GM12891 (cell line): Measurements from ENCODE around the gene PIK3CD.
"Not testable (repeated sequence)": the region's sequence is repeated elsewhere in the genome, so short reads cannot be mapped to it uniquely, and the experiment has no call there.

Source experiments
- POLR2A ChIP-seq: IDR thresholded peaks from 2 replicates; pipeline ENCODE4 v1.6.1; 2011; ENCODE audit warnings: low read depth, low read length, control low read depth
- POLR2AphosphoS5 ChIP-seq: IDR thresholded peaks from 2 replicates; pipeline ENCODE4 v1.6.1; 2011; ENCODE audit warnings: low read depth, low read length, control low read depth
- POU2F2 ChIP-seq: IDR thresholded peaks from 2 replicates; pipeline ENCODE4 v1.6.1; 2011; ENCODE audit warnings: low read depth, mild to moderate bottlenecking, control low read depth, low read length, moderate library complexity
- SPI1 ChIP-seq: IDR thresholded peaks from 2 replicates; pipeline ENCODE4 v1.6.1; 2011; ENCODE audit warnings: low read depth, low read length, control low read depth
- TAF1 ChIP-seq: IDR thresholded peaks from 2 replicates; pipeline ENCODE4 v1.6.1; 2011; ENCODE audit warnings: low read depth, low read length, control low read depth

- not testable (repeated sequence) for TF ChIP-seq TAF1, POLR2A, POLR2AphosphoS5, SPI1, POU2F2
Observed at GRCh38 chr1:9712767-9713166, 61.2 kb downstream of the PIK3CD start.
